NOMO-1 treated with dmso at 0.1 percent for 144 hours (cell line): ENCODE data around the gene DHX58.

Source experiments
- DNase-seq: peaks from one replicate; lab custom pipeline; 2025; ENCODE audit not compliant: unreplicated experiment; lab: John Stamatoyannopoulos, UW

Gene DHX58

GRCh38 chr17:42056635-42057034 is 55.9 kb downstream of the DHX58 start:
- DNase-seq: no peak

- no peak for DNase-seq
These were observed 57.0 kb downstream of the DHX58 start for GRCh38 chr17:42055496-42055895.

GRCh38 chr17:42055027-42055426 is 57.5 kb downstream of the DHX58 start:
- no peak for DNase-seq

GRCh38 chr17:42053731-42054500 is 58.6 kb downstream of the DHX58 start:
- no peak for DNase-seq

GRCh38 chr17:42052346-42052877 is 60.1 kb downstream of the DHX58 start:
- no peak for DNase-seq

GRCh38 chr17:42051645-42052044 is 60.9 kb downstream of the DHX58 start:
- DNase-seq: no peak
